B cell (primary cell): ENCODE results near the gene ZNF575.

ENCODE experiments used
- EZH2 ChIP-seq: IDR thresholded peaks from 2 replicates; pipeline ENCODE4 v1.6.1; 2012; ENCODE audit warnings: borderline replicate concordance, low read depth, mild to moderate bottlenecking, moderate library complexity, low read length; ENCODE audit not compliant: insufficient read depth, poor library complexity, severe bottlenecking
- TF ChIP-seq, protein P1 (sequence below): fragments of 200-600 bp; IDR thresholded peaks from one replicate; pipeline ENCODE4 v1.8.0; 2022; ENCODE audit warnings: antibody characterized with exemption, mild to moderate bottlenecking

DNA sequence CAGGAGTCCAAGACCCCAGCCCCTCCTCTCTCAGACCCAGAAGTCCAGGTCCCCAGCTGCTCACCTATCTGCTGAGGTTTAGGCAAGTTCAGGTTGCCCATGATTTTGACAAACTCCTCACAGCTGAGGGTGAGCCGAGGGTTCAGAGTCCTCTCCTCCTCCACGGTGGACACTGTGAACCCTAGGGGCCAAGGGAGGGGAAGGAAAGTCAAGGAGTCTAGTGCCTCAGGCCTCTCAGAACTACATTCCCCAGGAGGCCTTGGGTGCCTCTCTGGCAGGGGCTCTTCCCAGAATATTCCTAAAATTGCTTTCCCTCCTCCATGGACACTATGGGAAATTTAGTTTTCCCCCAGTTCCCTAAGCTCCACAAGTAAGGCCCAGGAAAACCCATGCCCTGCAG lies 25.1 kb upstream of the ZNF575 start:
- TF ChIP-seq, protein P1, sequence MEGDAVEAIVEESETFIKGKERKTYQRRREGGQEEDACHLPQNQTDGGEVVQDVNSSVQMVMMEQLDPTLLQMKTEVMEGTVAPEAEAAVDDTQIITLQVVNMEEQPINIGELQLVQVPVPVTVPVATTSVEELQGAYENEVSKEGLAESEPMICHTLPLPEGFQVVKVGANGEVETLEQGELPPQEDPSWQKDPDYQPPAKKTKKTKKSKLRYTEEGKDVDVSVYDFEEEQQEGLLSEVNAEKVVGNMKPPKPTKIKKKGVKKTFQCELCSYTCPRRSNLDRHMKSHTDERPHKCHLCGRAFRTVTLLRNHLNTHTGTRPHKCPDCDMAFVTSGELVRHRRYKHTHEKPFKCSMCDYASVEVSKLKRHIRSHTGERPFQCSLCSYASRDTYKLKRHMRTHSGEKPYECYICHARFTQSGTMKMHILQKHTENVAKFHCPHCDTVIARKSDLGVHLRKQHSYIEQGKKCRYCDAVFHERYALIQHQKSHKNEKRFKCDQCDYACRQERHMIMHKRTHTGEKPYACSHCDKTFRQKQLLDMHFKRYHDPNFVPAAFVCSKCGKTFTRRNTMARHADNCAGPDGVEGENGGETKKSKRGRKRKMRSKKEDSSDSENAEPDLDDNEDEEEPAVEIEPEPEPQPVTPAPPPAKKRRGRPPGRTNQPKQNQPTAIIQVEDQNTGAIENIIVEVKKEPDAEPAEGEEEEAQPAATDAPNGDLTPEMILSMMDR: no peak
- no peak for TF ChIP-seq EZH2
